ENCODE data around the gene TMTC3. TPM values are rescaled to one million over a fixed set of nuclear protein-coding genes. Genes with fewer than 3 reads are reported as not detected.

TMTC3 gene
- total and polyA plus RNA-seq, 7 donors: 0.46 to 22.2 (median 14.4) TPM

DNA sequence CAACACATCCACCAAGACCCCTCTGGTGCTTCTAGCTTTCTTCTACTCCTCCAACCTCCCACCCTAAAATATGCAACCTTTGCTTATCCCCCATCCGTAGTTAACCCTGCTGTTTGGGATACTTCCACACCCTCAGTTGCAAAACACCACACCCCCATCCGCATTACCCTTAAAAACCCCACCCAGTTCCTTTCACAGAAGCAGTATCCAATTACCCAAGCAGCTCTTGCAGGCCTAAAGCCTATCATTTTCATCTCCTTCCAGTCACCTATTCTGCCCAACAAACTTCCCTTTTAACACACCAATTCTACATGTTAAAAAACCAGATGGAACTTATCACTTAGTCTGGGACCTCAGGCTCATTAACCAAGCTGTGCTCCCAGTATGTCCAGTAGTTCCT is 88.2 kb downstream of the TMTC3 start:
- 77 to 88% methylated on average over 2 of the region's 2 CpGs for WGBS, 2 donors
- Histone ChIP-seq H3K4me3 (no peak overlapping the region), H3K36me3 (no peaks in the 10 kb centered on the region), H3K4me1 (no peaks in the 10 kb centered on the region), H3K9me3 (no peaks in the 10 kb centered on the region), H3K27ac (no peak overlapping the region), H3K27me3 (no peaks in the 10 kb centered on the region)
- no peak for DNase-seq
- intact Hi-C loops (cut with DNase I): no loop called here
- TF ChIP-seq POLR2AphosphoS5 (IDR thresholded peaks at IDR 0.05): no peak
- no peak for TF ChIP-seq CTCF (IDR thresholded peaks at IDR 0.05)
- TF ChIP-seq POLR2A (IDR thresholded peaks at IDR 0.05): no peak
- no peak for TF ChIP-seq EP300 (IDR thresholded peaks at IDR 0.05)

- intact Hi-C loops (cut with DNase I): no loop called here
- Histone ChIP-seq H3K27ac (no peak overlapping the region), H3K36me3 (no peaks in the 10 kb centered on the region), H3K4me3 (no peak overlapping the region), H3K27me3 (no peaks in the 10 kb centered on the region), H3K9me3 (no peaks in the 10 kb centered on the region), H3K4me1 (no peaks in the 10 kb centered on the region)
- 91 to 92% methylated on average over 7 of the region's 7 CpGs for WGBS, 2 donors
- no peak for DNase-seq
- TF ChIP-seq POLR2A (IDR thresholded peaks at IDR 0.05) (no peak), CTCF (IDR thresholded peaks at IDR 0.05) (no peak), EP300 (IDR thresholded peaks at IDR 0.05) (no peak), POLR2AphosphoS5 (IDR thresholded peaks at IDR 0.05) (no peak)
These were observed 93.2 kb downstream of the TMTC3 start for GRCh38 chr12:88235183-88235833.

DNA sequence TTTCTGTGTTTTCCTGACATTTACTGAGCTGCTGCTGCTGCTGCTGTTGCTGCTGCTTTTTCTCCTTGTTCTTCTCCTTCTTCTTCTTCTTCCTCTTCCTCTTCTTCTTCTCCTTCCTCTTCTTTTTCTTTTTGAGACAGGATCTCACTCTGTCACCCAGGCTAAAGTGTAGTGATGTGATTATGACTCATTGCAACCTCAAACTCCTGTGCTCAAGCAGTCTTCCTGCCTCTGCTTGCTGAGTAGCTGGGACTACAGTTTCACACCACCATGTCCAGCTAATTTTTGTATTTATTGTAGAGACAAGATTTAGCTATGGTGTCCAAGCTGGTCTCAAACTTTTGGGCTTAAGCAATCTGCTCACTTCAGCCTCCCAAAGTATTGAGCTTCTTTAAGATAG is 95.8 kb downstream of the TMTC3 start:
- intact Hi-C loops (cut with DNase I): no loop called here
- no peak for DNase-seq
- H3K9me3 ChIP-seq: no peaks in the 10 kb centered on the region
- H3K4me3 ChIP-seq: no peak overlapping the region
- TF ChIP-seq CTCF (IDR thresholded peaks at IDR 0.05) (no peak), POLR2A (IDR thresholded peaks at IDR 0.05) (no peak), EP300 (IDR thresholded peaks at IDR 0.05) (no peak), POLR2AphosphoS5 (IDR thresholded peaks at IDR 0.05) (no peak)
- peaks cover 0 to 11% (median 0%) of the 10 kb centered on the region in 4 donors for H3K4me1 ChIP-seq
- H3K27me3 ChIP-seq: no peaks in the 10 kb centered on the region
- no peaks in the 10 kb centered on the region for H3K36me3 ChIP-seq
- no peak overlapping the region for H3K27ac ChIP-seq

GRCh38 chr12:88238406-88238805 is 96.3 kb downstream of the TMTC3 start:
- Histone ChIP-seq H3K27me3 (no peaks in the 10 kb centered on the region), H3K4me1 (peaks cover 0 to 11% (median under 1%) of the 10 kb centered on the region in 4 donors), H3K4me3 (no peak overlapping the region), H3K9me3 (no peaks in the 10 kb centered on the region), H3K36me3 (no peaks in the 10 kb centered on the region), H3K27ac (no peak overlapping the region)
- no peak for DNase-seq
- WGBS, 2 donors: 94 to 95% methylated on average over 1 of the region's 1 CpG
- TF ChIP-seq CTCF (IDR thresholded peaks at IDR 0.05) (no peak), POLR2A (IDR thresholded peaks at IDR 0.05) (no peak), EP300 (IDR thresholded peaks at IDR 0.05) (no peak), POLR2AphosphoS5 (IDR thresholded peaks at IDR 0.05) (no peak)
- intact Hi-C loops (cut with DNase I): no loop called here
